Parathyroid adenoma (tissue), 2 donors: ENCODE data around the gene CPA3.

ENCODE experiments used
- H2AFZ ChIP-seq: fragments of 300-600 bp; sonication (generic); one replicate; pipeline ENCODE4 v1.7.0; 2017; ENCODE audit warnings: antibody characterized with exemption, mild to moderate bottlenecking
- H3K27ac ChIP-seq: fragments of 300-600 bp; sonication (generic); one replicate; pipeline ENCODE4 v1.7.0; 2017
- H3K27me3 ChIP-seq: fragments of 300-600 bp; sonication (generic); one replicate; pipeline ENCODE4 v1.7.0; 2017; ENCODE audit warnings: low read length; ENCODE audit not compliant: control insufficient read depth, insufficient read depth
- H3K36me3 ChIP-seq: fragments of 300-600 bp; sonication (generic); one replicate; pipeline ENCODE4 v1.7.0; 2017; ENCODE audit warnings: low read length; ENCODE audit not compliant: control insufficient read depth, insufficient read depth
- H3K4me1 ChIP-seq: fragments of 300-600 bp; sonication (generic); one replicate; pipeline ENCODE4 v1.7.0; 2017; ENCODE audit warnings: control low read depth
- H3K4me2 ChIP-seq: fragments of 300-600 bp; sonication (generic); one replicate; pipeline ENCODE4 v1.7.0; 2017; ENCODE audit warnings: low read length
- H3K4me3 ChIP-seq: fragments of 300-600 bp; sonication (generic); one replicate; pipeline ENCODE4 v1.7.0; 2017; ENCODE audit warnings: low read depth, low read length
- H3K79me2 ChIP-seq: fragments of 300-600 bp; sonication (generic); one replicate; pipeline ENCODE4 v1.7.0; 2017; ENCODE audit warnings: control low read depth
- H3K9ac ChIP-seq: fragments of 300-600 bp; sonication (generic); one replicate; pipeline ENCODE4 v1.7.0; 2017; ENCODE audit warnings: mild to moderate bottlenecking
- H3K9me3 ChIP-seq: fragments of 300-600 bp; sonication (generic); one replicate; pipeline ENCODE4 v1.7.0; 2017; ENCODE audit warnings: low read length; ENCODE audit not compliant: control insufficient read depth
- CTCF ChIP-seq: fragments of 300-600 bp; sonication (generic); IDR thresholded peaks from one replicate; pipeline ENCODE4 v1.7.0; 2017; ENCODE audit warnings: antibody characterized with exemption, mild to moderate bottlenecking
- donor health status: primary hyperparathyroidism.

CPA3 gene

GRCh38 chr3:148879256-148879655 is 14.2 kb downstream of the CPA3 start:
- Histone ChIP-seq H3K9me3 (no peaks in the 10 kb centered on the region), H3K9ac (no peak overlapping the region), H2AFZ (no peak overlapping the region), H3K4me2 (no peak overlapping the region), H3K27ac (no peak overlapping the region), H3K79me2 (no peaks in the 10 kb centered on the region), H3K4me3 (no peak overlapping the region), H3K27me3 (no peaks in the 10 kb centered on the region), H3K36me3 (no peaks in the 10 kb centered on the region), H3K4me1 (no peaks in the 10 kb centered on the region)
- no peak for TF ChIP-seq CTCF

GRCh38 chr3:148880681-148881080 is 15.6 kb downstream of the CPA3 start:
- H3K79me2 ChIP-seq, result no peaks in the 10 kb centered on the region
- H3K27ac ChIP-seq, result no peak overlapping the region
- H3K4me1 ChIP-seq, result no peaks in the 10 kb centered on the region
- TF ChIP-seq CTCF, result no peak
- H3K4me3 ChIP-seq, result no peak overlapping the region
- H3K4me2 ChIP-seq, result no peak overlapping the region
- no peaks in the 10 kb centered on the region for H3K36me3 ChIP-seq
- H2AFZ ChIP-seq, result no peak overlapping the region
- no peak overlapping the region for H3K9ac ChIP-seq
- H3K27me3 ChIP-seq, result no peaks in the 10 kb centered on the region
- no peaks in the 10 kb centered on the region for H3K9me3 ChIP-seq

GRCh38 chr3:148881286-148881685 is 16.2 kb downstream of the CPA3 start:
- Histone ChIP-seq H3K27ac (no peak overlapping the region), H3K79me2 (no peaks in the 10 kb centered on the region), H3K27me3 (no peaks in the 10 kb centered on the region), H3K9me3 (no peaks in the 10 kb centered on the region), H3K9ac (no peak overlapping the region), H3K4me3 (no peak overlapping the region), H2AFZ (no peak overlapping the region), H3K4me2 (no peak overlapping the region), H3K4me1 (no peaks in the 10 kb centered on the region), H3K36me3 (no peaks in the 10 kb centered on the region)
- TF ChIP-seq CTCF, result no peak

- H2AFZ ChIP-seq, result no peak overlapping the region
- H3K4me1 ChIP-seq, result no peaks in the 10 kb centered on the region
- no peaks in the 10 kb centered on the region for H3K9me3 ChIP-seq
- H3K4me2 ChIP-seq, result no peak overlapping the region
- no peak overlapping the region for H3K4me3 ChIP-seq
- TF ChIP-seq CTCF, result no peak
- no peak overlapping the region for H3K9ac ChIP-seq
- no peaks in the 10 kb centered on the region for H3K79me2 ChIP-seq
- no peaks in the 10 kb centered on the region for H3K36me3 ChIP-seq
- no peaks in the 10 kb centered on the region for H3K27me3 ChIP-seq
- H3K27ac ChIP-seq, result no peak overlapping the region
Measured at GRCh38 chr3:148882288-148882687, 17.2 kb downstream of the CPA3 start.

GRCh38 chr3:148883163-148883562 is 18.1 kb downstream of the CPA3 start:
- Histone ChIP-seq H3K4me2 (no peak overlapping the region), H3K27ac (no peak overlapping the region), H3K27me3 (no peaks in the 10 kb centered on the region), H3K9me3 (no peaks in the 10 kb centered on the region), H3K79me2 (no peaks in the 10 kb centered on the region), H3K4me1 (no peaks in the 10 kb centered on the region), H3K4me3 (no peak overlapping the region), H3K36me3 (no peaks in the 10 kb centered on the region), H2AFZ (no peak overlapping the region), H3K9ac (no peak overlapping the region)
- TF ChIP-seq CTCF, result no peak
